Measurements from ENCODE around the gene CIDEB. TPM values are rescaled to one million over a fixed set of nuclear protein-coding genes. Genes with fewer than 3 reads are reported as not detected.
A peak's percentile ranks its signal among the peaks of the same experiment; 100 is the strongest.

CIDEB gene
- total and polyA plus RNA-seq, 2 of the 13 experiments (the other 11 are each of a cell fraction or from before 2014, with no cell fraction given) = 35.8 to 110 TPM

DNA sequence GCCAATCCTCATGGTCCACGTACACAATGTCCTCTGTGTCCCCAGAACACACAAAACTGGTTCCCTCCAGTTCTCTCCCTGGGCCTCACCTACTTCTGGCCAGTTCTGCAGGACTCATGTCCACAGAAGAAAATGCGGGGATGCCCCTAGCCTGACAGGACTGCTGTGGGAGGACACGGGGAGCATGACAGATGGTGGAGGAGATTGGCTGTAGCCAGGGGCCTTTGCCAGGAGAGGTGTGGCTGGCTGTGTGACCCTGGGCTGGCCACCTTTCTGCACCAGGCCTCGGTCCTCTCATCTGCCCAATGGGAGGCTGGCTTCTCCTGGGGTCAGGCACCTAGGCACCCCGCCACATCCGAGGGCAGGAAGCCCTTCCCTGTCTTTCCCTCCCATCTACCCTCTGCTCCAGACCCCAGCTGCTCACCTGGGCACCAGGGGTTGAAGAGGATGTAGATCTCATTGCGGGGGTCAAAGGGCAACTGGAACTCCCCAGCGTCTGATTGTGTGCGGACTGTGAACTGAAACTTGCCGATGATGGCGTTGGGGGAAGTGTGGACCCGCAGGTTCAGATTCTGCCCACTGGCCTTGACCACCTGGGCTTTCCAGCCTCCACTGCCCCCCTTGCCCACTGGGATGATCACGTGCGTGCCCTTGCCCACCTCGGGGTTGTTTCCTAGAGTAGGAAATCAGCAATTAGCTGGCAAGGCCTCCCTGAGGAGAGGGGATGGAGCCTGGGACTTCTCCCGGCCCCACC is 47.6 kb downstream of the CIDEB start (continued):
- TF ChIP-seq ZNF383 (CRISPR knock-in tag; IDR thresholded peaks at IDR 0.05; ENCODE audit: borderline replicate concordance) (no peak), CCAR2 (optimal IDR thresholded peaks at IDR 0.05; ENCODE audit: low read depth, low read length) (no peak), STAG1 (CRISPR knock-in tag; IDR thresholded peaks at IDR 0.05) (no peak), ZNF496 (CRISPR knock-in tag; IDR thresholded peaks at IDR 0.05; ENCODE audit: insufficient replicate concordance) (no peak), RNF2 (conservative IDR thresholded peaks at IDR 0.05; ENCODE audit: low read depth) (no peak), NR2C2 (CRISPR knock-in tag; IDR thresholded peaks at IDR 0.05; ENCODE audit: borderline replicate concordance) (peak; percentile 87), NR2F2 (IDR thresholded peaks at IDR 0.05; ENCODE audit: borderline replicate concordance, low read depth) (no peak), NR2F6 (IDR thresholded peaks at IDR 0.05) (no peak; the same call in 1 of the 2 replicates), NR2F6 (CRISPR knock-in tag; IDR thresholded peaks at IDR 0.05) (peak; percentile 56; the same call in 1 of the 2 replicates)
- TF ChIP-seq, protein P1, sequence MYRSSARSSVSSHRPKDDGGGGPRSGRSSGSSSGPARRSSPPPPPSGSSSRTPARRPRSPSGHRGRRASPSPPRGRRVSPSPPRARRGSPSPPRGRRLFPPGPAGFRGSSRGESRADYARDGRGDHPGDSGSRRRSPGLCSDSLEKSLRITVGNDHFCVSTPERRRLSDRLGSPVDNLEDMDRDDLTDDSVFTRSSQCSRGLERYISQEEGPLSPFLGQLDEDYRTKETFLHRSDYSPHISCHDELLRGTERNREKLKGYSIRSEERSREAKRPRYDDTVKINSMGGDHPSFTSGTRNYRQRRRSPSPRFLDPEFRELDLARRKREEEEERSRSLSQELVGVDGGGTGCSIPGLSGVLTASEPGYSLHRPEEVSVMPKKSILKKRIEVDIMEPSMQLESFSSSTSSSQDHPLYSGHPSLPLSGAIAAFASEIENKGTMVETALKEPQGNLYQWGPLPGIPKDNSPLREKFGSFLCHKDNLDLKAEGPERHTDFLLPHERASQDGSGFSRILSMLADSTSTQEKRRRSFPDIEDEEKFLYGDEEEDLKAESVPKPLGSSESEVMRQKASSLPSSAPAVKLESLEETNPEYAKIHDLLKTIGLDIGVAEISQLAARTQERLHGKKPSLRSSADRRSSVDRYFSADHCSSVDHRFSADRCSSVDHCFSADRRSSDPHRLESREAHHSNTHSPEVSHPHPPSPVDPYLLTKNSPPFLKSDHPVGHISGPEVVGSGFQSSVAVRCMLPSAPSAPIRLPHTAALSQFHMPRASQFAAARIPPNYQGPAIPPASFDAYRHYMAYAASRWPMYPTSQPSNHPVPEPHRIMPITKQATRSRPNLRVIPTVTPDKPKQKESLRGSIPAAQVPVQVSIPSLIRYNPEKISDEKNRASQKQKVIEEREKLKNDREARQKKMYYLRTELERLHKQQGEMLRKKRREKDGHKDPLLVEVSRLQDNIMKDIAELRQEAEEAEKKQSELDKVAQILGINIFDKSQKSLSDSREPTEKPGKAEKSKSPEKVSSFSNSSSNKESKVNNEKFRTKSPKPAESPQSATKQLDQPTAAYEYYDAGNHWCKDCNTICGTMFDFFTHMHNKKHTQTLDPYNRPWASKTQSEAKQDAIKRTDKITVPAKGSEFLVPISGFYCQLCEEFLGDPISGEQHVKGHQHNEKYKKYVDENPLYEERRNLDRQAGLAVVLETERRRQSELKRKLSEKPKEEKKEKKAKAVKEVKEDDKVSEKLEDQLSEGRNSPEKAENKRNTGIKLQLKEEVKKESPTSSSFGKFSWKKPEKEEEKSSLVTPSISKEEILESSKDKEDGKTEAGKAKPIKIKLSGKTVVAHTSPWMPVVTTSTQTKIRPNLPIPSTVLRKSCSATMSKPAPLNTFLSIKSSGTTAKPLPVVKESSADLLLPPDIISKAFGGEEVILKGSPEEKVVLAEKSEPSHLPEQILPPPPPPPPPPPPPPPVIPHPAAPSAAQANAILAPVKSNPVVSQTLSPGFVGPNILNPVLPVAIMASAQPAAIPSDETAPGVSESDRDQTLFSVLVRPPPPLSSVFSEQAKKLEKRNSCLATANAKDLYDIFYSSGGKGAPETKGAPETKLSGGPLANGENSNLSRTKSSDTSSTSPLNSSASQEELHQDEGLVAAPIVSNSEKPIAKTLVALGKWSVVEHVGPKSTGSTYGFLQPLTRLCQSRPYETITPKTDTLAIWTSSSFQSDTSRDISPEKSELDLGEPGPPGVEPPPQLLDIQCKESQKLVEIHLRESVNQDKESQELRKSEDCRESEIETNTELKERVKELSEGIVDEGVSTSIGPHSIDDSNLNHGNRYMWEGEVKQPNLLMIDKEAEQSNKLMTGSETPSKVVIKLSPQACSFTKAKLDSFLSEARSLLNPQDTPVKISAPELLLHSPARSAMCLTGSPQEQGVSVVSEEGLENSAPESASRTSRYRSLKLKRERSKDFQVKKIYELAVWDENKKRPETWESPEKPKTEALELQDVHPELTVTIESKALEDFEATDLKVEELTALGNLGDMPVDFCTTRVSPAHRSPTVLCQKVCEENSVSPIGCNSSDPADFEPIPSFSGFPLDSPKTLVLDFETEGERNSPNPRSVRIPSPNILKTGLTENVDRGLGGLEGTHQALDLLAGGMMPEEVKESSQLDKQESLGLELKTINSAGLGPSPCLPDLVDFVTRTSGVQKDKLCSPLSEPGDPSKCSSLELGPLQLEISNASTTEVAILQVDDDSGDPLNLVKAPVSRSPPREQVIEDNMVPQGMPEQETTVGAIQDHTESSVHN (CRISPR knock-in tag; IDR thresholded peaks at IDR 0.05) = no peak
- TF ChIP-seq, protein P2, sequence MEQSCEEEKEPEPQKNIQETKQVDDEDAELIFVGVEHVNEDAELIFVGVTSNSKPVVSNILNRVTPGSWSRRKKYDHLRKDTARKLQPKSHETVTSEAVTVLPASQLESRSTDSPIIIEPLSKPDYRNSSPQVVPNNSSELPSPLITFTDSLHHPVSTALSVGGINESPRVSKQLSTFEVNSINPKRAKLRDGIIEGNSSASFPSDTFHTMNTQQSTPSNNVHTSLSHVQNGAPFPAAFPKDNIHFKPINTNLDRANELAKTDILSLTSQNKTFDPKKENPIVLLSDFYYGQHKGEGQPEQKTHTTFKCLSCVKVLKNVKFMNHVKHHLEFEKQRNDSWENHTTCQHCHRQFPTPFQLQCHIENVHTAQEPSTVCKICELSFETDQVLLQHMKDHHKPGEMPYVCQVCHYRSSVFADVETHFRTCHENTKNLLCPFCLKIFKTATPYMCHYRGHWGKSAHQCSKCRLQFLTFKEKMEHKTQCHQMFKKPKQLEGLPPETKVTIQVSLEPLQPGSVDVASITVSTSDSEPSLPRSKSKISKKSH (CRISPR knock-in tag; IDR thresholded peaks at IDR 0.05; ENCODE audit: borderline replicate concordance) = peak; percentile 58; the same call in 1 of the 2 replicates
- TF ChIP-seq, protein P3, sequence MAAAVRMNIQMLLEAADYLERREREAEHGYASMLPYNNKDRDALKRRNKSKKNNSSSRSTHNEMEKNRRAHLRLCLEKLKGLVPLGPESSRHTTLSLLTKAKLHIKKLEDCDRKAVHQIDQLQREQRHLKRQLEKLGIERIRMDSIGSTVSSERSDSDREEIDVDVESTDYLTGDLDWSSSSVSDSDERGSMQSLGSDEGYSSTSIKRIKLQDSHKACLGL (CRISPR knock-in tag; IDR thresholded peaks at IDR 0.05) = 0 out of 2 replicates have a peak, but pooled peaks have one; percentile 38

Measured in HepG2 (cell line).